ENCODE data around the gene APEH.

DNA sequence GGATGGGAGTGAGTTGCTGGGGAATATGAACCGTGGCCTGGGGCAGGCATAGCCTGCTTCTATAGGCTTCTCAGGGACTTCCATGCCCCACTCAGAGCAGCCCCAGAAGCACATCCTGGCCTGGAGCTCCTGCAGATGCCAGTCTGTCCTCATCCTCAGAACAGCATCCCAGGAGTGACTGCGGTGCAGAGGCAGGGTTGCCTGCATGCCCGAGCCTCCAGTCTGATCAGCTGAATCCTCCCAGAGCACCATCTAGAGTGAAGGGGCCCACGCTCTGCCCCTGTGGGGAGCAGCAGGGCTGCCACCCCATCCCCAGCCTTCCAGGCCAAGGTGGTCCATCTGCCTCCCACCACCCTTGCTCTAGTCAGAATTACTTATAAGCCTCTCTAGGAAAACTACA lies 44.7 kb upstream of the APEH start:
- TF ChIP-seq, protein P1, sequence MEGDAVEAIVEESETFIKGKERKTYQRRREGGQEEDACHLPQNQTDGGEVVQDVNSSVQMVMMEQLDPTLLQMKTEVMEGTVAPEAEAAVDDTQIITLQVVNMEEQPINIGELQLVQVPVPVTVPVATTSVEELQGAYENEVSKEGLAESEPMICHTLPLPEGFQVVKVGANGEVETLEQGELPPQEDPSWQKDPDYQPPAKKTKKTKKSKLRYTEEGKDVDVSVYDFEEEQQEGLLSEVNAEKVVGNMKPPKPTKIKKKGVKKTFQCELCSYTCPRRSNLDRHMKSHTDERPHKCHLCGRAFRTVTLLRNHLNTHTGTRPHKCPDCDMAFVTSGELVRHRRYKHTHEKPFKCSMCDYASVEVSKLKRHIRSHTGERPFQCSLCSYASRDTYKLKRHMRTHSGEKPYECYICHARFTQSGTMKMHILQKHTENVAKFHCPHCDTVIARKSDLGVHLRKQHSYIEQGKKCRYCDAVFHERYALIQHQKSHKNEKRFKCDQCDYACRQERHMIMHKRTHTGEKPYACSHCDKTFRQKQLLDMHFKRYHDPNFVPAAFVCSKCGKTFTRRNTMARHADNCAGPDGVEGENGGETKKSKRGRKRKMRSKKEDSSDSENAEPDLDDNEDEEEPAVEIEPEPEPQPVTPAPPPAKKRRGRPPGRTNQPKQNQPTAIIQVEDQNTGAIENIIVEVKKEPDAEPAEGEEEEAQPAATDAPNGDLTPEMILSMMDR (IDR thresholded peaks at IDR 0.05): no peak
- no peak for TF ChIP-seq POLR2A (IDR thresholded peaks at IDR 0.05)

Measured in adrenal gland (tissue), 5 donors.